Measurements from ENCODE around the gene GADD45A.
A peak's percentile ranks its signal among the peaks of the same experiment; 100 is the strongest.

The GADD45A gene

GRCh38 chr1:67677408-67677807, 7.6 kb upstream of the GADD45A start:
- DNase-seq, result no peak
- Histone ChIP-seq H3K4me3 (ENCODE audit: low read depth, low read length) (no peak overlapping the region), H3K36me3 (replicated peaks) (no peaks in the 10 kb centered on the region), H3K27ac (no peak overlapping the region), H3K27me3 (replicated peaks) (no peaks in the 10 kb centered on the region)
- TF ChIP-seq, protein P1, sequence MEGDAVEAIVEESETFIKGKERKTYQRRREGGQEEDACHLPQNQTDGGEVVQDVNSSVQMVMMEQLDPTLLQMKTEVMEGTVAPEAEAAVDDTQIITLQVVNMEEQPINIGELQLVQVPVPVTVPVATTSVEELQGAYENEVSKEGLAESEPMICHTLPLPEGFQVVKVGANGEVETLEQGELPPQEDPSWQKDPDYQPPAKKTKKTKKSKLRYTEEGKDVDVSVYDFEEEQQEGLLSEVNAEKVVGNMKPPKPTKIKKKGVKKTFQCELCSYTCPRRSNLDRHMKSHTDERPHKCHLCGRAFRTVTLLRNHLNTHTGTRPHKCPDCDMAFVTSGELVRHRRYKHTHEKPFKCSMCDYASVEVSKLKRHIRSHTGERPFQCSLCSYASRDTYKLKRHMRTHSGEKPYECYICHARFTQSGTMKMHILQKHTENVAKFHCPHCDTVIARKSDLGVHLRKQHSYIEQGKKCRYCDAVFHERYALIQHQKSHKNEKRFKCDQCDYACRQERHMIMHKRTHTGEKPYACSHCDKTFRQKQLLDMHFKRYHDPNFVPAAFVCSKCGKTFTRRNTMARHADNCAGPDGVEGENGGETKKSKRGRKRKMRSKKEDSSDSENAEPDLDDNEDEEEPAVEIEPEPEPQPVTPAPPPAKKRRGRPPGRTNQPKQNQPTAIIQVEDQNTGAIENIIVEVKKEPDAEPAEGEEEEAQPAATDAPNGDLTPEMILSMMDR (IDR thresholded peaks at IDR 0.05; ENCODE audit: low read depth, low read length, missing control alignments), result no peak
- in situ Hi-C loops (cut with HindIII; ENCODE audit: low pct_ligation_motif_present, low sequenced_read_pairs), result loop anchor here (25.0 kb wide), 1 partner anchor 140 kb away; no protein-coding TSS in a partner anchor

DNA sequence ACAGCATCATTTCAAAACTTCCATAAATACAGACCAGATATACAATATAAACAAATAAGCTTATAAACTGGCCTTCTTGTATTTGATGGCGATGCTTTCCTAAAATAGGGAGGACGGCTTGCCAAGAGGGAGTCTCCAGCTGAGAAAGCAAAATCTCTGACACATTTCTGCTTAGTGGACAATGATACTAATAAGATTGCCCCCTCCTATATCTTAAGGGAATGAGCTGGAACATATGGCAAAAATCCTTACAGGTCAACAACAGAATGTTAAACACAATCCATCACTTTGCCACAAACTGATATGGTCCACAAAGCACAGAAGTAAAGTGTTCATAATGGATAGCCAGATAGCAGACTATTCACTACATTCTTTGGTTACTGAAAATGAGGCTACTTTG, 7.1 kb upstream of the GADD45A start:
- H3K4me3 ChIP-seq (ENCODE audit: low read depth, low read length), result no peak overlapping the region
- in situ Hi-C loops (cut with HindIII; ENCODE audit: low pct_ligation_motif_present, low sequenced_read_pairs), result loop anchor here (25.0 kb wide), 1 partner anchor 141 kb away; no protein-coding TSS in a partner anchor
- H3K27me3 ChIP-seq (replicated peaks), result no peaks in the 10 kb centered on the region
- DNase-seq, result no peak
- TF ChIP-seq, protein P1 (IDR thresholded peaks at IDR 0.05; ENCODE audit: low read depth, low read length, missing control alignments), result no peak
- H3K36me3 ChIP-seq (replicated peaks), result no peaks in the 10 kb centered on the region
- no peak overlapping the region for H3K27ac ChIP-seq

DNA sequence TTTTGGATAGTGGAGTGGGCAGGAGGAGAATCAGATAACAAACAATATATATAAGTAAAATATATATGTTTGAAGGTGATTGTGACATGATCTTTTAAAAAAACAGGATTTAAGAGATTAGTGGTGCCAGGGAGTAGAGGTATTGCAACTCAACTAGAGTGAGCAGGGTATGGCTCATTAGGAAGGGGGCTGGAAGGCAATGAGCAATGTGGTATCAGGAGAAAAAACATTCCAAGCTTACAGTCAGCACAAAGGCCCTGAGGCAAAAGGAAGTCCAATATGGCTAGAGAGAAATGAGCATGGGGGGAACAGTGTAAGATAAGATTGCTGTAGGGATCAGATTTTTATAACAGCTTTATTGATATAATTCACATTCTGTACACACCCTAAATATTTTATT, 5.3 kb upstream of the GADD45A start:
- no peak overlapping the region for H3K4me3 ChIP-seq (ENCODE audit: low read depth, low read length)
- H3K36me3 ChIP-seq (replicated peaks), result no peaks in the 10 kb centered on the region
- TF ChIP-seq, protein P1 (IDR thresholded peaks at IDR 0.05; ENCODE audit: low read depth, low read length, missing control alignments), result no peak
- no peaks in the 10 kb centered on the region for H3K27me3 ChIP-seq (replicated peaks)
- in situ Hi-C loops (cut with HindIII; ENCODE audit: low pct_ligation_motif_present, low sequenced_read_pairs), result loop anchor here (25.0 kb wide), 1 partner anchor 142 kb away; no protein-coding TSS in a partner anchor
- H3K27ac ChIP-seq, result no peak overlapping the region
- DNase-seq, result peak; percentile 63

- in situ Hi-C loops (cut with HindIII; ENCODE audit: low pct_ligation_motif_present, low sequenced_read_pairs), result loop anchor here (25.0 kb wide), 1 partner anchor 143 kb away; no protein-coding TSS in a partner anchor
Measured at GRCh38 chr1:67680486-67680885, 4.5 kb upstream of the GADD45A start.

DNA sequence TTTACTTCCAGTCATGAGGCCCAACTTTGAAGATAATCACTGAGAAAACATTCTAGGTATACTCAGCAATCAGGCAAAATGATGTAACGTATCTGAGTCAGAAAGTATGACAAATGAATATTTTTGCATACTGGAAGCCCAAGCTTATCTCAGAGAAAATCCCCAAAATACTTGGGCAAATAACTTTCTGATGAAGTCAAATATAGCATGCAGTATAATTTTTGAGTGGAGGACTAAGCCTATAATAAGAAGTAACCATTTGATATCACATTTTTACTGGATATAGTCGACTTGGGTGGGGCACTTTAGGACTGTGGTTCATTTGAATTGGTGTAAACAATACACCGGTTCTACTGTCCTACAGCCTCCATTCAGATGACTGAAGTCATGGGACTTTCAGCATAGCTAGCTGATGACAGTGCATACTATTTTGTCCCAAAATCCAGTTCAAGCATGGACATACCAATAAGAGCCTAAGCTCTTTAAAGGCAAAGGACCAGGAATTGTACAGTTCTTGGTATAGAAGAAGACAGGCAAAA, 2.3 kb upstream of the GADD45A start:
- in situ Hi-C loops (cut with HindIII; ENCODE audit: low pct_ligation_motif_present, low sequenced_read_pairs), result loop anchor here (25.0 kb wide), 1 partner anchor 145 kb away; no protein-coding TSS in a partner anchor
- DNase-seq, result peak; percentile 64
- Histone ChIP-seq H3K27ac (peak overlapping the region; percentile 92), H3K36me3 (replicated peaks) (peaks cover 20% of the 10 kb centered on the region), H3K27me3 (replicated peaks) (no peaks in the 10 kb centered on the region), H3K4me3 (ENCODE audit: low read depth, low read length) (no peak overlapping the region)
- TF ChIP-seq, protein P1 (IDR thresholded peaks at IDR 0.05; ENCODE audit: low read depth, low read length, missing control alignments), result no peak

More at GRCh38 chr1:67680486-67680885, 4.5 kb upstream of the GADD45A start:
- no peaks in the 10 kb centered on the region for H3K27me3 ChIP-seq (replicated peaks)
- TF ChIP-seq, protein P1 (IDR thresholded peaks at IDR 0.05; ENCODE audit: low read depth, low read length, missing control alignments), result no peak
- no peak overlapping the region for H3K27ac ChIP-seq
- peaks cover 2% of the 10 kb centered on the region for H3K36me3 ChIP-seq (replicated peaks)
- DNase-seq, result no peak
- H3K4me3 ChIP-seq (ENCODE audit: low read depth, low read length), result no peak overlapping the region

Data from brain microvascular endothelial cell (primary cell).